H1 (cell line): Measurements from ENCODE around the gene FAR2. TPM values are rescaled to one million over a fixed set of nuclear protein-coding genes. Genes with fewer than 3 reads are reported as not detected.
A peak's percentile ranks its signal among the peaks of the same experiment; 100 is the strongest.

Experiments used
- CTCF ChIA-PET: fragments of 300-600 bp; sonication (Branson Sonifier 250); formaldehyde crosslinking; loops from one replicate; lab custom pipeline; 2021; ENCODE audit not compliant: partially characterized antibody; lab: Charles Lee
- POLR2A ChIA-PET: fragments of 300-600 bp; sonication (Branson Sonifier 250); formaldehyde crosslinking; loops from one replicate; lab custom pipeline; 2021; ENCODE audit warnings: inconsistent platforms; ENCODE audit not compliant: partially characterized antibody; lab: Charles Lee
- DNase-seq, 2 experiments: peaks; one replicate each; pipeline versions ENCODE4 v3.0.0 to v3.0.0-alpha.2; 2010 to 2022; ENCODE audit warnings: low spot score in 2 of 2, low read depth in 1 of 2, mixed read lengths in 1 of 2
- FAIRE-seq: peaks from 2 replicates; lab custom pipeline; 2011; peaks lifted over from hg19 to GRCh38; lab: Jason Lieb, UNC
- H2AFZ ChIP-seq: 2 replicates; pipeline ENCODE4 v1.8.1; 2012; ENCODE audit warnings: low read length, inconsistent platforms
- H2AK5ac ChIP-seq: 2 replicates; pipeline ENCODE4 v1.6.1; 2013; ENCODE audit warnings: low read depth, low read length
- H2BK120ac ChIP-seq: replicated peaks from 2 replicates; pipeline ENCODE3; 2013; ENCODE audit warnings: low read depth, low read length, inconsistent platforms
- H2BK12ac ChIP-seq: 2 replicates; pipeline ENCODE4 v1.6.1; 2013; ENCODE audit warnings: low read depth, low read length
- H2BK15ac ChIP-seq: 2 replicates; pipeline ENCODE4 v1.6.1; 2013; ENCODE audit warnings: low read length
- H2BK20ac ChIP-seq: 2 replicates; pipeline ENCODE4 v1.6.1; 2013; ENCODE audit warnings: low read length
- H2BK5ac ChIP-seq: 2 replicates; pipeline ENCODE4 v1.6.1; 2013; ENCODE audit warnings: low read depth, low read length
- H3K14ac ChIP-seq: 2 replicates; pipeline ENCODE4 v1.6.1; 2013; ENCODE audit warnings: inconsistent platforms; ENCODE audit not compliant: insufficient read length
- H3K18ac ChIP-seq: 2 replicates; pipeline ENCODE4 v1.6.1; 2013; ENCODE audit warnings: low read length; ENCODE audit errors: extremely low read depth
- H3K23ac ChIP-seq: 2 replicates; pipeline ENCODE4 v1.6.1; 2013; ENCODE audit warnings: inconsistent platforms; ENCODE audit not compliant: insufficient read length
- H3K23me2 ChIP-seq: 2 replicates; pipeline ENCODE4 v1.6.1; 2013; ENCODE audit warnings: low read depth, low read length
- H3K27ac ChIP-seq: 2 replicates; pipeline ENCODE4 v1.6.1; 2011; ENCODE audit warnings: low read depth, low read length, inconsistent platforms
- H3K27me3 ChIP-seq, 4 experiments: replicated peaks in 1 of 4; 1 replicate in 1 of 4; 2 replicates in 3 of 4; pipeline versions ENCODE4 v1.6.1 to v1.8.1; 2011 to 2013; ENCODE audit warnings: low read length in 3 of 4, mild to moderate bottlenecking in 3 of 4, inconsistent platforms in 2 of 4, mixed read lengths in 2 of 4, moderate library complexity in 1 of 4; ENCODE audit not compliant: control insufficient read depth in 3 of 4, insufficient read depth in 3 of 4; ENCODE audit errors: extremely low read depth in 1 of 4
- H3K36me3 ChIP-seq, 4 experiments: 2 replicates each; pipeline versions ENCODE4 v1.6.1 to v1.8.1; 2011 to 2013; ENCODE audit warnings: mild to moderate bottlenecking in 4 of 4, low read length in 3 of 4, moderate library complexity in 2 of 4, control low read depth in 1 of 4, inconsistent platforms in 1 of 4; ENCODE audit not compliant: insufficient read depth in 4 of 4, control insufficient read depth in 2 of 4
- H3K4ac ChIP-seq: replicated peaks from 2 replicates; pipeline ENCODE3; 2013; ENCODE audit warnings: low read length, low read depth, mixed read lengths, inconsistent platforms; ENCODE audit not compliant: insufficient read length
- H3K4me1 ChIP-seq, 4 experiments: replicated peaks in 1 of 4; 1 replicate in 1 of 4; 2 replicates in 3 of 4; pipeline versions ENCODE4 v1.6.1 to v1.8.1; 2011 to 2013; ENCODE audit warnings: low read length in 3 of 4, inconsistent platforms in 2 of 4, mixed read lengths in 1 of 4; ENCODE audit not compliant: insufficient read depth in 4 of 4, control insufficient read depth in 3 of 4
- H3K4me2 ChIP-seq, 2 experiments: 2 replicates each; pipeline versions ENCODE4 v1.6.1 to v1.8.1; 2011 to 2013; ENCODE audit warnings: low read depth in 2 of 2, low read length in 2 of 2, control low read depth in 1 of 2, inconsistent platforms in 1 of 2, mild to moderate bottlenecking in 1 of 2; ENCODE audit not compliant: insufficient read depth in 1 of 2
- H3K4me3 ChIP-seq, 4 experiments: fragments of 200-600, 300-600 bp in 1 of 4; sonication (generic), shearing (Covaris generic), sonication (Bioruptor Twin) in 1 of 4; 2 replicates each; pipeline versions ENCODE4 v1.5.1 to v1.8.1; 2011 to 2016; ENCODE audit warnings: low read length in 4 of 4, low read depth in 3 of 4, control low read depth in 2 of 4, inconsistent platforms in 2 of 4, mild to moderate bottlenecking in 2 of 4, mixed read lengths in 1 of 4, moderate library complexity in 1 of 4; ENCODE audit not compliant: insufficient read depth in 2 of 4; ENCODE audit errors: extremely low read depth in 1 of 4
- H3K56ac ChIP-seq: replicated peaks from 2 replicates; pipeline ENCODE3; 2013; ENCODE audit warnings: low read depth, mild to moderate bottlenecking, mixed read lengths, low read length, inconsistent platforms; ENCODE audit not compliant: insufficient read length
- H3K79me1 ChIP-seq: 2 replicates; pipeline ENCODE4 v1.6.1; 2013; ENCODE audit warnings: low read depth, low read length, control low read depth
- H3K79me2 ChIP-seq, 2 experiments: 2 replicates each; pipeline versions ENCODE4 v1.6.1 to v1.8.1; 2012 to 2013; ENCODE audit warnings: low read length in 2 of 2, mild to moderate bottlenecking in 2 of 2, inconsistent platforms in 1 of 2; ENCODE audit not compliant: insufficient read depth in 2 of 2, control insufficient read depth in 1 of 2
- H3K9ac ChIP-seq, 4 experiments: replicated peaks in 1 of 4; 1 replicate in 1 of 4; 2 replicates in 3 of 4; pipeline versions ENCODE4 v1.6.1 to v1.8.1; 2011 to 2013; ENCODE audit warnings: low read depth in 3 of 4, low read length in 3 of 4, control low read depth in 2 of 4, mild to moderate bottlenecking in 2 of 4, moderate library complexity in 2 of 4, inconsistent platforms in 1 of 4; ENCODE audit errors: extremely low read depth in 1 of 4
- H3K9me3 ChIP-seq, 2 experiments: 2 replicates each; pipeline versions ENCODE4 v1.6.1 to v1.8.1; 2012 to 2013; ENCODE audit warnings: mild to moderate bottlenecking in 2 of 2, moderate library complexity in 2 of 2, control low read depth in 1 of 2, inconsistent platforms in 1 of 2, low read depth in 1 of 2, low read length in 1 of 2, mixed read lengths in 1 of 2; ENCODE audit not compliant: insufficient read depth in 2 of 2
- H4K20me1 ChIP-seq, 2 experiments: replicated peaks in 1 of 2; 2 replicates each; pipeline versions ENCODE3 to v1.8.1; 2011 to 2013; ENCODE audit warnings: inconsistent platforms in 2 of 2, low read length in 2 of 2, mild to moderate bottlenecking in 1 of 2; ENCODE audit not compliant: insufficient read depth in 2 of 2, control insufficient read depth in 1 of 2
- H4K5ac ChIP-seq: 2 replicates; pipeline ENCODE4 v1.6.1; 2013; ENCODE audit warnings: low read length, low read depth, mixed read lengths, inconsistent platforms; ENCODE audit not compliant: insufficient read length
- H4K8ac ChIP-seq: 2 replicates; pipeline ENCODE4 v1.8.0; 2013; ENCODE audit warnings: mild to moderate bottlenecking, moderate library complexity, low read length, inconsistent platforms; ENCODE audit not compliant: insufficient read depth; ENCODE audit errors: extremely low read depth
- H4K91ac ChIP-seq: replicated peaks from 2 replicates; pipeline ENCODE3; 2013; ENCODE audit warnings: low read length, mixed read lengths, inconsistent platforms; ENCODE audit not compliant: insufficient read length
- ASH2L ChIP-seq: fragments of 200-600, 300-600 bp; sonication (generic); IDR thresholded peaks from one replicate; pipeline ENCODE4 v1.7.1; 2017; ENCODE audit warnings: low read length
- BACH1 ChIP-seq: IDR thresholded peaks from 2 replicates; pipeline ENCODE4 v1.6.1; 2012; ENCODE audit warnings: low read length, improper control_type of control experiment
- BRCA1 ChIP-seq: IDR thresholded peaks from 2 replicates; pipeline ENCODE4 v1.6.1; 2012; ENCODE audit warnings: low read depth, low read length, improper control_type of control experiment
- CBX5 ChIP-seq: fragments of 300-800, 300-1000 bp; sonication (generic); IDR thresholded peaks from 2 replicates; pipeline ENCODE4 v1.7.1; 2016; ENCODE audit warnings: antibody characterized with exemption, low read length, low read depth
- EZH2 ChIP-seq: fragments of 200-600 bp; sonication (generic); IDR thresholded peaks from 2 replicates; pipeline ENCODE4 v1.7.1; 2012; ENCODE audit warnings: low read depth, mild to moderate bottlenecking, moderate library complexity, low read length, inconsistent platforms; ENCODE audit not compliant: severe bottlenecking
- HDAC2 ChIP-seq, 2 experiments: fragments of 300-600 bp in 1 of 2; sonication (generic) in 1 of 2; IDR thresholded peaks; 2 replicates each; pipeline ENCODE4 v1.6.1; 2011 to 2012; ENCODE audit warnings: low read depth in 2 of 2, low read length in 2 of 2, mild to moderate bottlenecking in 2 of 2, moderate library complexity in 2 of 2, borderline replicate concordance in 1 of 2, inconsistent platforms in 1 of 2
- HDAC6 ChIP-seq: IDR thresholded peaks from one replicate; pipeline ENCODE4 v1.7.1; 2012; ENCODE audit warnings: low read depth, mild to moderate bottlenecking, inconsistent platforms, low read length, moderate library complexity
- POLR2AphosphoS5 ChIP-seq: IDR thresholded peaks from 2 replicates; pipeline ENCODE4 v1.6.1; 2011; ENCODE audit warnings: low read depth, low read length
- RFX5 ChIP-seq: IDR thresholded peaks from 2 replicates; pipeline ENCODE4 v1.6.1; 2011; ENCODE audit warnings: low read depth, low read length, improper control_type of control experiment, borderline replicate concordance
- SAP30 ChIP-seq: fragments of 300-600 bp; sonication (generic); IDR thresholded peaks from 2 replicates; pipeline ENCODE4 v1.7.1; 2012; ENCODE audit warnings: low read length, moderate library complexity, mild to moderate bottlenecking, inconsistent platforms; ENCODE audit not compliant: insufficient read depth, insufficient replicate concordance
- SIN3A ChIP-seq, 2 experiments: IDR thresholded peaks in 1 of 2; conservative IDR thresholded peaks in 1 of 2; 2 replicates each; pipeline ENCODE4 v1.6.1; 2011 to 2012; ENCODE audit warnings: low read length in 2 of 2, improper control_type of control experiment in 1 of 2, low read depth in 1 of 2, mild to moderate bottlenecking in 1 of 2
- SP4 ChIP-seq: IDR thresholded peaks from 2 replicates; pipeline ENCODE4 v1.6.1; 2012; ENCODE audit warnings: low read length, inconsistent platforms
- TEAD4 ChIP-seq: IDR thresholded peaks from 2 replicates; pipeline ENCODE4 v1.6.1; 2012; ENCODE audit warnings: low read depth, low read length, inconsistent platforms, mixed read lengths
- WGBS, 2 experiments: shearing (Covaris generic) in 1 of 2; methylation state at CpG; one replicate each; pipeline versions ENCODE4 v1.1.6 to v1.1.7; 2013 to 2015; ENCODE audit warnings: low lambda C conversion rate in 2 of 2, mixed read lengths in 2 of 2, inconsistent platforms in 1 of 2, low coverage in 1 of 2, missing lambda C conversion rate in 1 of 2; ENCODE audit not compliant: insufficient replicate concordance in 2 of 2, insufficient coverage in 1 of 2, insufficient read length in 1 of 2; ENCODE audit errors: extremely low coverage in 1 of 2, missing lambda C conversion rate in 1 of 2; 5-methylcytosine and 5-hydroxymethylcytosine counted together
- polyA plus RNA-seq, 7 experiments: library from polyadenylated mRNA; depleted of rRNA in 3 of 7; stranded (reverse) in 5 of 7; unstranded in 2 of 7; fragments of >200 nt in 5 of 7; fragments of 200-250 nt in 2 of 7; gene quantifications; 1 replicate in 5 of 7; 2 replicates in 1 of 7; 4 replicates in 1 of 7; pipeline versions ENCODE4 v1.2.1 to v1.2.3, GENCODE V29; 2011 to 2013; ENCODE audit warnings: missing spikeins in 2 of 7, mixed read lengths in 2 of 7
- total RNA-seq: library from RNA; stranded (reverse); fragmentation: NEBNext Ultra II Directional; extraction: Animal tissue kit (Norgen Biotek cat#: 25700); gene quantifications from 2 replicates; pipeline ENCODE4 v1.2.1, GENCODE V29; 2021
- TF ChIP-seq, protein P1 (sequence below): IDR thresholded peaks from 2 replicates; pipeline ENCODE4 v1.6.1; 2011; ENCODE audit warnings: low read length, improper control_type of control experiment

Gene FAR2
- total and polyA plus RNA-seq, 2 of the 8 experiments (the other 6 are each of a cell fraction or from before 2014, with no cell fraction given): 24.0 to 24.1 TPM

DNA sequence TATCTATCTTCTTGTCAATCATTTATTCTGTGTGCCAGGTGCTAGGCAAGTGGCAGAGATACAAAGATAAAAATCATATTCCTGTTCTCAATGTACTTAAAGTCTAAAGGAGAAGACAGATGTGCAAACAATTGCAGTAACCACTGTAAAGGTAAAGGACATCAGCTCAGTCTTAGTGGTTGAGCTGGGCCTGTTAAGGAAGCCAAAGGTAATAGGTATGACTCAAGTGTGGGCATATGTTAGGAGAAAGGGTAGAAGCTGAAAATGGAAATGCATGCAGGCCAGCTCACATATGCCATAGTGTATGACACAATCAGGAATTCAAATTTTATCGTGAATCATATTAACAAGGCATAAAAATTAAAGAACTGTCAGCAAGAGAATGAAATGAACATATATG is 49.8 kb downstream of the FAR2 start:
- no peak overlapping the region for H3K4ac ChIP-seq
- POLR2A ChIA-PET: no interaction called here
- H2AFZ ChIP-seq: no peak overlapping the region
- H3K9me3 ChIP-seq: peaks cover 0 to 3% of the 10 kb centered on the region in 2 experiments; a peak in 1 of 4 replicates
- no peak overlapping the region for H4K5ac ChIP-seq
- no peaks in the 10 kb centered on the region for H4K20me1 ChIP-seq
- H3K79me1 ChIP-seq: no peaks in the 10 kb centered on the region
- H3K4me1 ChIP-seq: no peaks in the 10 kb centered on the region
- no peaks in the 10 kb centered on the region for H3K23me2 ChIP-seq
- H2AK5ac ChIP-seq: no peak overlapping the region
- no peak overlapping the region for H3K56ac ChIP-seq
- no peaks in the 10 kb centered on the region for H3K36me3 ChIP-seq
- no peak overlapping the region for H3K4me3 ChIP-seq
- H2BK120ac ChIP-seq: no peak overlapping the region
- H3K18ac ChIP-seq: no peak overlapping the region
- H3K27me3 ChIP-seq: peaks cover 0 to 2% (median 0%) of the 10 kb centered on the region in 4 experiments; a peak in 1 of 7 replicates
- H2BK20ac ChIP-seq: no peak overlapping the region
- no peak for FAIRE-seq
- H2BK15ac ChIP-seq: no peak overlapping the region
- WGBS, 2 experiments: 94% methylated on average over 1 of the region's 1 CpG; no CpG with 5 or more reads in 1 of the 2 experiments
- H4K91ac ChIP-seq: peak overlapping the region; percentile 77
- no peak overlapping the region for H3K14ac ChIP-seq
- no peak for DNase-seq
- H3K23ac ChIP-seq: no peak overlapping the region
- no peak overlapping the region for H3K9ac ChIP-seq
- H3K4me2 ChIP-seq: no peak overlapping the region
- H2BK5ac ChIP-seq: no peak overlapping the region
- no peak overlapping the region for H3K27ac ChIP-seq
- CTCF ChIA-PET: no interaction called here
- no peak overlapping the region for H2BK12ac ChIP-seq
- no peaks in the 10 kb centered on the region for H3K79me2 ChIP-seq
- no peak overlapping the region for H4K8ac ChIP-seq
- TF ChIP-seq BRCA1 (no peak), HDAC2 (IDR thresholded peaks at IDR 0.05; ENCODE audit: borderline replicate concordance in 1 of 2, low read depth in 2 of 2, low read length in 2 of 2) (no peak), EZH2 (no peak), SP4 (no peak), SIN3A (conservative IDR thresholded peaks at IDR 0.05 in 1 of 2, IDR thresholded peaks at IDR 0.05 in 1 of 2; ENCODE audit: low read depth in 1 of 2, low read length in 2 of 2) (no peak), TEAD4 (no peak), BACH1 (no peak), HDAC6 (no peak), POLR2AphosphoS5 (no peak), SAP30 (no peak), RFX5 (no peak), CBX5 (no peak), ASH2L (no peak)
- TF ChIP-seq, protein P1, sequence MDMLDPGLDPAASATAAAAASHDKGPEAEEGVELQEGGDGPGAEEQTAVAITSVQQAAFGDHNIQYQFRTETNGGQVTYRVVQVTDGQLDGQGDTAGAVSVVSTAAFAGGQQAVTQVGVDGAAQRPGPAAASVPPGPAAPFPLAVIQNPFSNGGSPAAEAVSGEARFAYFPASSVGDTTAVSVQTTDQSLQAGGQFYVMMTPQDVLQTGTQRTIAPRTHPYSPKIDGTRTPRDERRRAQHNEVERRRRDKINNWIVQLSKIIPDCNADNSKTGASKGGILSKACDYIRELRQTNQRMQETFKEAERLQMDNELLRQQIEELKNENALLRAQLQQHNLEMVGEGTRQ: no peak
